Lower leg skin (tissue), 3 donors: Measurements from ENCODE around the gene EPHA3.

ENCODE experiments used
- POLR2A ChIP-seq, 2 donors: fragments of 450-650 bp; IDR thresholded peaks; one replicate each; pipeline ENCODE4 v1.6.1; 2016 to 2017; ENCODE audit warnings: antibody characterized with exemption in 2 of 2, mild to moderate bottlenecking in 1 of 2, moderate library complexity in 1 of 2
- TF ChIP-seq, protein P1 (sequence below), 3 donors: fragments of 450-650 bp; IDR thresholded peaks; one replicate each; pipeline ENCODE4 v1.5.1; 2016; ENCODE audit warnings: antibody characterized with exemption in 3 of 3, mild to moderate bottlenecking in 3 of 3, moderate library complexity in 2 of 3

- TF ChIP-seq, protein P1, sequence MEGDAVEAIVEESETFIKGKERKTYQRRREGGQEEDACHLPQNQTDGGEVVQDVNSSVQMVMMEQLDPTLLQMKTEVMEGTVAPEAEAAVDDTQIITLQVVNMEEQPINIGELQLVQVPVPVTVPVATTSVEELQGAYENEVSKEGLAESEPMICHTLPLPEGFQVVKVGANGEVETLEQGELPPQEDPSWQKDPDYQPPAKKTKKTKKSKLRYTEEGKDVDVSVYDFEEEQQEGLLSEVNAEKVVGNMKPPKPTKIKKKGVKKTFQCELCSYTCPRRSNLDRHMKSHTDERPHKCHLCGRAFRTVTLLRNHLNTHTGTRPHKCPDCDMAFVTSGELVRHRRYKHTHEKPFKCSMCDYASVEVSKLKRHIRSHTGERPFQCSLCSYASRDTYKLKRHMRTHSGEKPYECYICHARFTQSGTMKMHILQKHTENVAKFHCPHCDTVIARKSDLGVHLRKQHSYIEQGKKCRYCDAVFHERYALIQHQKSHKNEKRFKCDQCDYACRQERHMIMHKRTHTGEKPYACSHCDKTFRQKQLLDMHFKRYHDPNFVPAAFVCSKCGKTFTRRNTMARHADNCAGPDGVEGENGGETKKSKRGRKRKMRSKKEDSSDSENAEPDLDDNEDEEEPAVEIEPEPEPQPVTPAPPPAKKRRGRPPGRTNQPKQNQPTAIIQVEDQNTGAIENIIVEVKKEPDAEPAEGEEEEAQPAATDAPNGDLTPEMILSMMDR (IDR thresholded peaks at IDR 0.05), result no peak
- TF ChIP-seq POLR2A (IDR thresholded peaks at IDR 0.05), result no peak
Observed at GRCh38 chr3:89449086-89449485, 341.7 kb downstream of the EPHA3 start.
